Mononuclear cell (primary cell): ENCODE data around the gene PRR33. TPM values are rescaled to one million over a fixed set of nuclear protein-coding genes. Genes with fewer than 3 reads are reported as not detected.
"Not testable (repeated sequence)": the region's sequence is repeated elsewhere in the genome, so short reads cannot be mapped to it uniquely, and the experiment has no call there.

ENCODE experiments used
- H3K27me3 ChIP-seq: 2 replicates; pipeline ENCODE4 v1.6.0; 2011; ENCODE audit warnings: low read length, control low read depth; ENCODE audit not compliant: insufficient read depth
- H3K4me1 ChIP-seq: 2 replicates; pipeline ENCODE4 v1.5.1; 2011; ENCODE audit warnings: mild to moderate bottlenecking, low read length, control low read depth; ENCODE audit not compliant: insufficient read depth
- H3K4me3 ChIP-seq: 2 replicates; pipeline ENCODE4 v1.5.1; 2011; ENCODE audit warnings: mild to moderate bottlenecking, low read length, moderate library complexity
- H3K9me3 ChIP-seq: 2 replicates; pipeline ENCODE4 v1.5.1; 2011; ENCODE audit warnings: low read depth, mild to moderate bottlenecking, control low read depth, low read length
- total RNA-seq: library from RNA; depleted of rRNA; stranded (reverse); fragments of >200 nt; gene quantifications from one replicate; pipeline ENCODE4 v1.2.3, GENCODE V29; 2012

The PRR33 gene
- total RNA-seq, 1 donor, result not detected

DNA sequence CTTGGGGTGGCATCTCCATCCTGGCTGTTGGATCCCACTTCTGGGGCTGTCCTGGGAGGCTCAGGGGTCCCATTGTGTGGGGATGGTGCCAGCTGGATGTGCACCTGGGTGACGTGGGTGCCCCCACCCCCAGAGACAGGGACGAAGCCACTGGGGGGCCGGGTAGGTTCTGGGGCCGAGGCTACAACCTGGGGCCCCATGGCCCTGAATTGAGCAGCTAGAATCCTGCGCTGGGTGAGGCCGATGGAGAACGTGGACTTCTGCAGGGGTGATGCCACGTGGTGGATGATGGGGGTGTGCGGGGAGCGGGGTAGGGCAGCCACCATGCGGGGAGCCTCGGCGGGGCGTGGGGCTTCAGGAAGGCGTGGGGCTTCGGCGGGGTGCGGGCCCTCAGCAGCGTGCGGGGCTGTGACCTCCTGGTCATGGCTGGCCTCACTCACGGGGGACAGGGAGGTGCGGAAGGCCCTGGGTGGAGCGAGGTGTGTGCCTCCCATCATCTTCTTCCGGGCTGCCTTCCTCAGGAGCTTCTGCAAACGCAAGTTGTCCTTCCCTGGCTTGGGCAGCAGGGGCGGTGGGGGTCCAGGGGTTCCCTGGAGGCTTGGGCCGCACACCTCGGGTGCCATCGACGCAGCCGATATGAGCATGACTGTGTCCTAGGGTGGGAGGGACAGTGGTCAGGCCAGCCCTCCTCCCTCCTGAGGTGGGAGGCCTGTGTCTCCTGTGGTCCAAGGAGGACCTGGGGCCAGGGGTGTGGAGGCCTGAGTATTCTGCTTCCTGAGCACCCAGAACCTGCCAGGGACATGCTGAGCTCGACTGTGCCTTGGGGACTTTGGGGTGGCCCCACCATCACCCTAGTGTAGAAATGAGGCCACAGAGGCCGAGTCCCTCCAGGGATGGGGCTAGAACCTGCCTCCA is 1.5 kb downstream of the PRR33 start:
- Histone ChIP-seq H3K9me3 (no peaks in the 10 kb centered on the region), H3K27me3 (no peaks in the 10 kb centered on the region), H3K4me3 (peak overlapping the region; percentile 6), H3K4me1 (peaks cover 47% of the 10 kb centered on the region)

DNA sequence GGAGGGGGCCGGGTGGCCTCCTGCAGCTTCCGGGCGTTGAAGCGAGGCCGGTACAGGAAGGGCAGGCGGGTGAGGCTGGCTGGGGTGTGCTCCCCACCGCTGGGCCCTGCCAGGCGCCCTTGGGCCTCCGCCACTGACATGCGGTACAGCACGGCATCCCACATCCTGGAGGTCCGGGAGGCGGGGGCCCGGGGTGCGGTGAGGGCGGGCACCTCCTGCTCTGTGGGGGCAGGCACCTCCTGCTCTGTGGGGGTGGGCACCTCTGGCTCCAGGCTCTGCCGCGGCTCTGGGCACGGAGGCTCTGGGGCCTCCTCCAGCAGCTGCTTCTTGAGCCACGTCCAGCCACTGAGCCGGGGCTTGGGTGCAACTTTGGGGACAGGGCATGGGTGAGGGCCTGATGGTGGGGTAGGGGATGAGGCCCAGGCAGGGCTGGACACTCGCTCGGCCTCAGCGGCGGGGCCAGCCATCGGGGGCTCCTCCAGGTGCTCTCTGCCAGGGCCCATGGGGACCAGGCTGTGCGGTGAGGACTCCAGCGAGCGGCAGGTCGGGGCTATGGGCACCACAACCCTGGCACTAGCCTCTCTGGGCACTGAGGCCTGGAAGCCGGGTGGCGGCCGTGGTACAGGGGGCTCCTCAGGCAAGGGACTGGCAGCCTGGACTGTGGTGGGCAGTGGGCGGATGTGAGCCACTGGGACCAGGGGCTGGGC is 2.3 kb downstream of the PRR33 start:
- Histone ChIP-seq H3K27me3 (no peaks in the 10 kb centered on the region), H3K4me1 (peaks cover 47% of the 10 kb centered on the region), H3K9me3 (no peaks in the 10 kb centered on the region), H3K4me3 (peak overlapping the region; percentile 6)

DNA sequence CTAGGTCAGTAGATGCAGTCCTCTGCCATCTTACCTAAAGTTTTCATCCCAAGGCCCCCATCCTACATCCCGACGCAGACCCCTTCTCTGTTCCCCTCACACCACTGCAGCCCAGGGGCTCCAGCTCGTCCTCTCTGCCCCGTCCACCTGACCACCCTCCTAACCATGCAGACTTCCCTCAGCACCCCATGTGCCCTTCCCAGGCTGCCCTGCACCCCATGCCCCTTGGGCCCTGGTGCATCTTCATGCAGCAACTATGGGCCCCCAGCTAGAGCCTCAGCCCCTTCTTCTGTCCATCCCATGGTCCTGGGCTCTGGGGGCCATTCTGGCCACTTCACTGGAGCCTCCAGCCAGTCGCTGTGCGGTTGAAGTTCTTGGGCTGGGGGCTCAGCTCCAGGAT is 2.9 kb downstream of the PRR33 start:
- Histone ChIP-seq H3K27me3 (no peaks in the 10 kb centered on the region), H3K9me3 (no peaks in the 10 kb centered on the region), H3K4me1 (peaks cover 47% of the 10 kb centered on the region), H3K4me3 (no peak overlapping the region)

DNA sequence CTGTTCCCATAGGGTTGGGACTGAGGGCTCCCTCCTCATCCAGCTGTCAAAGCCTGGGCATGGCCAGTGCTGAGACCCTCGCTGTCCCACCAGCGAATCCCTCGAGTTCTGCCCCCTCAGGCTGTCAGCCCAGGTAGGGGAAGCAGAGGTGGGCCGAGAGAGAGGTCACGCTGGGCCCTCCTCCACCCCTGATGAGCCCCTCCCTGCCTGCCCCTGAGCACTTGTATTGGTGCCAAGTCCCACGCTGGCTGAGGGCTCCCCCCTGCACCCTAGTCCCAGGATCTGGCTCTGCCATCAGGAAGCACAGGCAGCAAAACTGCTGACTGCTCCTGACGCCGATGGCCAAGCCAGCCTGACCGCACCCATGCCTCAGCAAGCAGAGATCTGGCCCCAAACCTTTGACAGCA is 3.3 kb downstream of the PRR33 start:
- no peaks in the 10 kb centered on the region for H3K9me3 ChIP-seq
- peaks cover 47% of the 10 kb centered on the region for H3K4me1 ChIP-seq
- H3K4me3 ChIP-seq, result no peak overlapping the region
- H3K27me3 ChIP-seq, result no peaks in the 10 kb centered on the region

DNA sequence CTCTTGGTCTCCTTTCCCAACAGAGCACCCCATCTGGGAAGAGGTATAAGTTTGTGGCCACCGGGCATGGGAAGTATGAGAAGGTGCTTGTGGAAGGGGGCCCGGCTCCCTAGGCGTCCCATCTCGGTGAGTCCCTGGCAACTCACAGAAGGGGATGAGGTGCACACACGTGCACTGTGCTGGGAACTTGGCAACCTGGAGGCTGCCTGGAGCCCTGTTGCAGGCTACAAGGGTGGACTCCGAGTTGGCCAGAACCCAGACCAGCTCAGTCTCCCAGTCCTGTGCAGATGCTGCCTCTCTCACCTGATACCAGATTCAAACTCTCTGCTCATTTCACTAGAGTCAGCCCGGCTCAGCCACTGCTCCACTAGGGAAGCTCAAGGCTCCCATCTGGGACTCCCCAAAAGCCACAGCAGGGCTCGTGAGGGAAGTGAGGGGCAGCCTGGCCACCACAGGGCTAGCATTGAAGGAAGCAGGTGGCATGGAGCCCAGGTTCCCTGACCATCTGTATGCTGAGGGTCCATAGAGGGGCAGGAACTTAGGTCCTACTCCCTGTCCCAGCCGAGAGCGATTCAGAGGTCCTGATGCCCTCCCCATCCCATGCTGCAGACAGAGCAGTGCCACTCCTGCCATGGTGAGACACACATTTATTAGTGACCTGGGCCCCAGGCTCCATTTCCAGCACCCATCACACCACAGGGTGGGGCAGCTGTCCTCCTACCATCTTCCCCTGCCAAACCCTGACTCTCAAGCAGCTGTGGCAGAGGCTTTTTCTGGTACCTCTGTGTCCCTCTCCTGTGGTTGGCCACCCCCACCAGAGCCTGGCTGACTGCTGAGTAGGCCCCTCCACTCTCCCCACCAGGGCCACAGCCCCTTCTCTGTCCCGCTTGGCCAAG is 4.0 kb downstream of the PRR33 start:
- Histone ChIP-seq H3K9me3 (no peaks in the 10 kb centered on the region), H3K4me1 (peaks cover 47% of the 10 kb centered on the region), H3K27me3 (no peaks in the 10 kb centered on the region), H3K4me3 (no peak overlapping the region)

DNA sequence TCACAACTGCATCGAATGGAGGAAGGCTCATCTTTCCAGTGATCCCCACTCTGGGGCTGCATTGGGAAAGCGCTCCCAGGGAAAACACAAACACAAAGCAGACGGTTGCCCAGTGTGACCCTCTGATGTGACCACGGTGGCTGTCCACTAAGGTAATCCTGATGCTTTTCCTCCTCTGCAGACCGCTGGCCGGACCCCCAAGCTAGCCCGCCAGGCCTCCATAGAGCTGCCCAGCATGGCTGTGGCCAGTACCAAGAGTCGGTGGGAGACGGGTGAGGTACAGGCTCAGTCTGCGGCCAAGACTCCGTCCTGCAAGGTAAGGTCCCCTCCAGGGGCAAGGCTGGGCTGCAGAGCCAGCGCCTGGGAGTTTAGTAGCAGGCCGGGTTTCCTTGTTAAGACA is 5.1 kb downstream of the PRR33 start:
- H3K27me3 ChIP-seq, H3K9me3 ChIP-seq, H3K4me3 ChIP-seq: not testable (repeated sequence)
- H3K4me1 ChIP-seq, result peaks cover 54% of the 10 kb centered on the region

DNA sequence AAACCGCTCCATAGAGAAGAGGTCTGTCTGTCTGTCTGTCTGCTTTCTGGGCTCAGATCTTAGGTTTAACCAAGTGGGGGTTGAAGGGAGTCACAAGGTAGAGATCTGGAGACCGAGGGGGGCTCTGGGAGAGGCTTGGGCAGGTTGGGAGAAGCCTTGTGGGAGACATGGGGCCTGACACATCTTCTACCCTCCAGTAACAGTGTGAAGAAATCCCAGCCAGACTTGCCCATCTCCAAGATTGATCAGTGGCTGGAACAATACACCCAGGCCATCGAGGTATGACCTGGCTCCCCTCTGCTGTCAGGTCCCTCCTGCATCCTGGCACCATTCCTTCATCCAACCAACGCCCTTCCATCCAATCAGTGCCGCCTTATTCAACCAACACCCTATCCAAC is 7.4 kb downstream of the PRR33 start:
- Histone ChIP-seq H3K4me3 (no peak overlapping the region), H3K27me3 (no peaks in the 10 kb centered on the region), H3K9me3 (no peaks in the 10 kb centered on the region), H3K4me1 (peaks cover 53% of the 10 kb centered on the region)

DNA sequence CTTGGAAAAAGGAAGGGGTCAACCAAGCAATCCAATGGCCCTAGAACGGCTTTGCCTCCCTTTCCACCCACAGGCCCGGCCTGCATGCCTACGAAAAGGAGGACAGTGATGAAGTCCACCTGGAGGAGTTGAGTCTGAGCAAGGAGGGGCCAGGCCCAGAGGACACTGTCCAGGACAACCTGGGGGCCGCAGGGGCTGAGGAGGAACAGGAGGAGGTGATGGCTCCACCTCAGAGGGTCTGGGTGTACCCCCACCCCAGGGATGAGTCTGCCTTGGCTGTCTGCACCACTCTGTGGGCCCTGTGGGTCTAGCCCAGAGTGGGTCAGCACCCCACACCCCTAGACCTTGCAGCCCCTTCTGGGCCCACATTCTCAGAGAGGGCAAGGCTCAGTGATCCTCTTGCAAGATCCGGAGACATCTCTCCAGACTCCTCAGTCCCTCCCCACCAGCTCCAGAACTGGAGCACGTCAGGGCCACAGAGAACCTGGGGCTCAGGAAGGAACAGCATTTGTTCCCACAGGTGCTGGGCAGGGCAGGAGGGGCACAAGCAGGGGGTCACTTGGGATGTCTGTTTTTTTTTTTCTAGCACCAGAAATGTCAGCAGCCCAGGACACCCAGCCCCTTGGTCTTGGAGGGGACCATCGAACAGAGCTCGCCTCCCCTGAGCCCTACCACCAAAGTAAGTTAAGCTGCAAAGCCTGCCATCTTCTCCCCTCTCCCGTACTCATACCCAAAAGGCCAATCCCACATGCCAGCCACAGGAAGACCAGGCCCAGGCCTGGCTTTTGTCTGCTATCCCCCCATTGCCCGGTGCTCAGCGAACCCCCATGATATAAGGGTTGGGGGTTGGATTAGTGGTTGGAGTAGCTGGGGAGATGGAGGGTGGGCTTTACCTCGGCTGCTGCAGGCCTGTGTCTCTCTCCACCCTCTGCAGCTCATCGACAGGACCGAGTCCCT is 8.1 kb downstream of the PRR33 start:
- H3K9me3 ChIP-seq, result no peaks in the 10 kb centered on the region
- peaks cover 49% of the 10 kb centered on the region for H3K4me1 ChIP-seq
- H3K27me3 ChIP-seq, result no peaks in the 10 kb centered on the region
- H3K4me3 ChIP-seq, result no peak overlapping the region

DNA sequence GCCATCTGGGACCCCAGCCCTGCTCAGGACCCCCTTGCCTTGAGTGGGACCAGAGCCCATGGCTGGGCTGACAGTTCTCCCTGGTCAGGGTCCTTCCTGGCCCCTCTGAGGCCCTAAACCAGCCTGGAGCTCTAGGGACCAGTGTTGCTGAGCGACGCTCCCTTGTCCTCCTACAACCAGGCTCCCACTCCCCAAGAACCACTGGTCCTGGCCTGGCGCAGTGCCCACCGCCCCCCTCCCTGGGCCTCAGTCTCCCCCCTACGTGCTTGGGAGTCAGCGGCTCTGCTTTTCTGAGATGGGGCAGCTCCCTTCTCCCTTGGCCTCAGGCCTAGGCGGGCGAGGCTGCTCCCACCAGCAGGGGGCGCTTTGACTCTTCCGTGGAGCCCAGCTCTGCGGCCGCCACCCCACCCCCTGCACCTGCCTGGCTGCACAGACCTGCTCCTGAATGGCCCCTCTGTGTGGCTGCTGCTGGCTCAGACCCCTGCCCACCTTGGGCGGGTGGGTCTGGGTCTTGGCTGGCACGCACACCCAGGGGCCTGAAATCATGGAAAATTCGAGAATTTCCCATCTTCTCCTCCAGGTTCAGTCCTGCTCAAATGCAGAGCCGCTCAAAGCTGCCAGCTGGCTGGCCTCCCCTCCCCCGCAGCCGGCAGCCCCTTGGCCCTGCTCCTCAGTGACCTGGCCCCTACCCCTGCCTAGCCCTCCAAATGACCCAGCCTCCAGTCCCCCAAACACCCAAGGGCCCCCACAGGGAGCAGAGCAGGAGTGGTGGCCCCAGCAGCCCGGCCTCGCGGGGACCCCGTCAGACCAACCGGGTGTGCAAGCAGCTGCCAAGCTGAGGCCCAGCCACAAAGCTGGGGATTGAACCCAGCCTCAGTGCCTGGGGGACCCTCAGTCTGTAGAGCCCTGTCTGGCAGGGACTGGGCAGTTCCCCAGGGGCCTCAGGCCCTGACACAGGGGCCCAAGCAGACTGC is 9.1 kb downstream of the PRR33 start:
- H3K4me1 ChIP-seq, result peaks cover 41% of the 10 kb centered on the region
- H3K9me3 ChIP-seq, result no peaks in the 10 kb centered on the region
- no peak overlapping the region for H3K4me3 ChIP-seq
- H3K27me3 ChIP-seq, result no peaks in the 10 kb centered on the region

DNA sequence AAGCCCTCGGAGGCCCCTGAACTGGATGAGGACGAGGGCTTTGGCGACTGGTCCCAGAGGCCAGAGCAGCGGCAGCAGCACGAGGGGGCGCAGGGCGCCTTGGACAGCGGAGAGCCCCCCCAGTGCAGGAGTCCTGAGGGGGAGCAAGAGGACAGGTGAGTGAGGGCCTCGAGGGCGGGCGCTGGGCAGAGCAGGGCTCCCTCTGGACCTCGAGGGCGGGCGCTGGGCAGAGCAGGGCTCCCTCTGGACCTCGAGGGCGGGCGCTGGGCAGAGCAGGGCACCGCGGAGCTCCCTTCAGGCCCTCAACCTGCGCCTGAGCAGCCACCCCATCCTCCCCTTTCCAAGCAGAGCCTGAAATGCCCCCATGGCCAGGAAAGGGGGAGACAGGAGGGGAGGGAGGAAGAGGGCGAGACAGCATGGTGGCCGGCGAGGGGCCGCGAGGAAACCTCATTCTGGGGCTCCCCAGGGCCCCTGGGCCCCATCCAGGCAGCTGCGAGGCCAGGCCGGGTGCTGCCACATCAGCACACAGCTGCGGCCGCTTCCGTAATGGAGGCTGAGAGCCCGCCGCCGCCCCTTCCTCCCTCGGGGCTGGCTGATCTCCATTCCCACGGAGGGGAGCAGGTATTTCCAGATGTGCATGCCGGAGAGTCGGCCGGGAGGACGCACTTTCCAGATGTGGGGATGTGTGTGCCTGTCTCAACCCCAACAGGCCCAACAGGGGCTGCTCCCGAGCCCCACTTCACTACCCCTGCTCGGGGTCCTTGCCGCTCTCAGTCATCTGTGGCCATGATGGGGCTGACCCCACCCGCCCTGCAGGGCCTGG is 10.0 kb downstream of the PRR33 start:
- Histone ChIP-seq H3K27me3 (no peaks in the 10 kb centered on the region), H3K9me3 (no peaks in the 10 kb centered on the region), H3K4me3 (no peak overlapping the region), H3K4me1 (peaks cover 41% of the 10 kb centered on the region)

DNA sequence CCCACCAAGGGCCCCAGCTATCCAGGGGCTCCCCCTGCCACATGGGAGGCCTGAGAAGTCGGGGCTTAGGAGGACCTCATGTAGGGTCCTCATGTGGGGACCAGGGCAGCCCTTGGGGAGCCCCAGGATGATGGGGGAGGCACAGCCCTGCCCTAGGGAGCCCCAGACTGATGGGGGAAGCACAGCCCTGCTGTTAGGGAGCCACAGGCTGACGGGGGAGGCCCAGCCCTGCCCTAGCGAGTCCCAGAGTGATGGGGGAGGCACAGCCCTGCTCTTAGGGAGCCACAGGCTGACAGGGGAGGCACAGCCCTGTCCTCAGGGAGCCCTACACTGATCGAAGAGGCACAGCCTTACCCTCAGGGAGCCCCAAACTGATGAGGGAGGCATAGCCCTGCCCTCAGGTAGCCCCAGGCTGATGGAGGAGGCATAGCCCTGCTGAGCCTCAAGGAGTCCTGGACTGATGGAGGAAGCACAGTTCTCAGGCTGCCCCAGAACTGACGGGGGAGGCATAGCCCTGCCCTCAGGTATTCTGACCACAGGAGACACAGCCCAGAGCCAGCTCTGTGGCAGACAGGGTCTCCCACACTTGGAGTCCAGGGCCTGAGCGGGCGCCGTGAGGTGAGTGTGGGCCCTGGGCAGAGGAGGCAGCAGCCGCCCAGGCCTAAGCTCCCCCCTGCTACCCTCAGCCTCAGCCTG is 10.8 kb downstream of the PRR33 start:
- no peak overlapping the region for H3K4me3 ChIP-seq
- H3K4me1 ChIP-seq, result peaks cover 49% of the 10 kb centered on the region
- no peaks in the 10 kb centered on the region for H3K27me3 ChIP-seq
- H3K9me3 ChIP-seq, result no peaks in the 10 kb centered on the region
